Measurements from ENCODE around the gene ADH7.
"Not testable (repeated sequence)": the region's sequence is repeated elsewhere in the genome, so short reads cannot be mapped to it uniquely, and the experiment has no call there.

ADH7 gene

DNA sequence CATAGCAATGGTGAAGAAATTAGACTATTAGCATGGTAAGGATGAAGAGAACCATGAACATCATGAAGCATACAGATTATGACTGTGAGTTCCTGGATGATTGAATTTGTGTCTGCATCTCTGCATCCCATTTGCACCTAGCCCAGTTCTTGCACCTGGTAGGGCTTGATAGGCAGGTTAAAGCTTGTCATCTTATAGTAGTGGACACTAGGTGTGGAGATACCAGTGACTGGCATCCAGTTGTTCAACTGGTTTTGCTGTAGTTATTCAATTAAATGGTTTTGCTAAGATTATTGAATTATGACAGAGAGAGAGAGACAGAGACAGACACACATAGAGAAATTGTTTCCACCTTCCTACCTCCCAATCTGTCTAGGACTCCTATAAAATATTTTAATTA lies 5.0 kb downstream of the ADH7 start:
- no peak overlapping the region for H3K4ac ChIP-seq (ENCODE audit: low read depth in 1 of 2, low read length in 2 of 2)
- H2BK120ac ChIP-seq (ENCODE audit: low read depth, low read length), result no peak overlapping the region
- no peak overlapping the region for H2AK5ac ChIP-seq (ENCODE audit: low read length, severe bottlenecking)
- H3K4me2 ChIP-seq (ENCODE audit: low read length, poor library complexity, severe bottlenecking), result no peak overlapping the region
- H2BK5ac ChIP-seq (ENCODE audit: low read depth, low read length, poor library complexity, severe bottlenecking), result no peak overlapping the region
- H3K18ac ChIP-seq (ENCODE audit: low read depth in 1 of 2, low read length in 2 of 2), result no peak overlapping the region
- H2BK15ac ChIP-seq (ENCODE audit: low read depth, poor library complexity, severe bottlenecking), result no peak overlapping the region
- no peak overlapping the region for H3K4me3 ChIP-seq (ENCODE audit: insufficient read depth in 1 of 2, low read depth in 1 of 2, low read length in 2 of 2)
- no peaks in the 10 kb centered on the region for H3K27me3 ChIP-seq (ENCODE audit: control insufficient read depth in 1 of 2, insufficient read depth in 1 of 2, low read length in 2 of 2)
- no peaks in the 10 kb centered on the region for H3K79me1 ChIP-seq (replicated peaks; ENCODE audit: low read length, poor library complexity, severe bottlenecking)
- H4K91ac ChIP-seq (ENCODE audit: low read length), result no peak overlapping the region
- H3K36me3 ChIP-seq (ENCODE audit: control insufficient read depth in 1 of 2, insufficient read depth in 2 of 2, low read depth in 1 of 2, low read length in 2 of 2), result no peaks in the 10 kb centered on the region
- no peak overlapping the region for H3K9ac ChIP-seq (ENCODE audit: low read length)
- H3K14ac ChIP-seq (ENCODE audit: low read length in 2 of 2), result no peak overlapping the region
- H2AFZ ChIP-seq (ENCODE audit: low read depth, low read length), result no peak overlapping the region
- H2BK12ac ChIP-seq (ENCODE audit: low read length in 2 of 2), result no peak overlapping the region
- DNase-seq, result no peak
- no peaks in the 10 kb centered on the region for H3K4me1 ChIP-seq (ENCODE audit: control insufficient read depth, insufficient read depth, low read depth, low read length)
- no peak overlapping the region for H3K27ac ChIP-seq (ENCODE audit: low read length, poor library complexity, severe bottlenecking)
- H3K23ac ChIP-seq (ENCODE audit: low read length in 2 of 2), result no peak overlapping the region
- no peak overlapping the region for H4K8ac ChIP-seq (ENCODE audit: low read length)
- H3K9me3 ChIP-seq (ENCODE audit: control insufficient read depth, low read length), result no peaks in the 10 kb centered on the region

DNA sequence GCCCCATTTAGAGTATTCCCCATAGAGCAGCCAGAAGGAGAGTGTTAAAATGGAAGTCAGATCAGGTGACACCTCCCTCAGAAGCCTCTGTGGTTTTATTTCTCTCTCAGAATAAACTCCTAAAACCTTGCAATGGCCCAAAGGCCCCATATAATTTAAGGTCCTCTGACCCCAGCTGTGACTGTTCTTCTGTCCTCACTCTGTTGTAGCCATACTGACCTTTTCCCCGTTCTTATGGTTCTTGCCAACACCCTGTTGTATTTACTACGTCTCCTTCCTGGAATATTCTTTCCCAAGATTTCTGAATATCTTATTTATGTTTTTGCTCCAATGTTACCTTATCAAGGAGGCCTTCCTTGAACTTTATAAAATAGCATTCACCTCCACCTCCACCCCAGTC lies 18.0 kb downstream of the ADH7 start:
- H4K8ac ChIP-seq (ENCODE audit: low read length), result no peak overlapping the region
- H3K27me3 ChIP-seq (ENCODE audit: control insufficient read depth in 1 of 2, insufficient read depth in 1 of 2, low read length in 2 of 2), result no peaks in the 10 kb centered on the region
- H2BK120ac ChIP-seq (ENCODE audit: low read depth, low read length), result no peak overlapping the region
- H3K9me3 ChIP-seq (ENCODE audit: control insufficient read depth, low read length), result no peaks in the 10 kb centered on the region
- no peaks in the 10 kb centered on the region for H3K36me3 ChIP-seq (ENCODE audit: control insufficient read depth in 1 of 2, insufficient read depth in 2 of 2, low read depth in 1 of 2, low read length in 2 of 2)
- no peak overlapping the region for H2AK5ac ChIP-seq (ENCODE audit: low read length, severe bottlenecking)
- no peak overlapping the region for H2BK12ac ChIP-seq (ENCODE audit: low read length in 2 of 2)
- H2BK15ac ChIP-seq (ENCODE audit: low read depth, poor library complexity, severe bottlenecking), result no peak overlapping the region
- no peak overlapping the region for H3K4ac ChIP-seq (ENCODE audit: low read depth in 1 of 2, low read length in 2 of 2)
- 81% methylated on average over 2 of the region's 2 CpGs for WGBS
- H3K23ac ChIP-seq (ENCODE audit: low read length in 2 of 2), result no peak overlapping the region
- H3K27ac ChIP-seq (ENCODE audit: low read length, poor library complexity, severe bottlenecking), result no peak overlapping the region
- no peak overlapping the region for H2AFZ ChIP-seq (ENCODE audit: low read depth, low read length)
- no peaks in the 10 kb centered on the region for H3K79me1 ChIP-seq (replicated peaks; ENCODE audit: low read length, poor library complexity, severe bottlenecking)
- H3K18ac ChIP-seq (ENCODE audit: low read depth in 1 of 2, low read length in 2 of 2), result no peak overlapping the region
- H3K4me1 ChIP-seq (ENCODE audit: control insufficient read depth, insufficient read depth, low read depth, low read length), result no peaks in the 10 kb centered on the region
- H4K91ac ChIP-seq (ENCODE audit: low read length), result no peak overlapping the region
- no peak overlapping the region for H3K4me2 ChIP-seq (ENCODE audit: low read length, poor library complexity, severe bottlenecking)
- no peak overlapping the region for H2BK5ac ChIP-seq (ENCODE audit: low read depth, low read length, poor library complexity, severe bottlenecking)
- H3K9ac ChIP-seq (ENCODE audit: low read length), result no peak overlapping the region
- no peak overlapping the region for H3K4me3 ChIP-seq (ENCODE audit: insufficient read depth in 1 of 2, low read depth in 1 of 2, low read length in 2 of 2)
- DNase-seq, result no peak
- no peak overlapping the region for H3K14ac ChIP-seq (ENCODE audit: low read length in 2 of 2)

DNA sequence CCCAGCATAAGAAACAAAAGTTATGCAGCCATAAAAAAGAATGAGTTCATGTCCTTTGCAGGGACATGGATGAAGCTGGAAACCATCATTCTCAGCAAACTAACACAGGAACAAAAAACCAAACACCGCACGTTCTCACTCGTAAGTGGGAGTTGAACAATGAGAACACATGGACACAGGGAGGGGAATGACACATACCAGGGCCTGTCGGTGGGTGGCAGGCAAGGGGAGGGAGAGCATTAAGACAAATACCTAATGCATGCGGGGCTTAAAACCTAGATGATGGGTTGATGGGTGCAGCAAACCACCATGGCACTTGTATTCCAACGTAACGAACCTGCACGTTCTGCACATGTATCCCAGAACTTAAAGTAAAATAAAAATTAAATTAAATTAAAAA lies 19.4 kb downstream of the ADH7 start:
- not testable (repeated sequence) for H4K8ac ChIP-seq (ENCODE audit: low read length); H4K91ac ChIP-seq (ENCODE audit: low read length); H2AK5ac ChIP-seq (ENCODE audit: low read length, severe bottlenecking); DNase-seq; H3K9me3 ChIP-seq (ENCODE audit: control insufficient read depth, low read length); H3K4me2 ChIP-seq (ENCODE audit: low read length, poor library complexity, severe bottlenecking); H3K27me3 ChIP-seq (ENCODE audit: control insufficient read depth in 1 of 2, insufficient read depth in 1 of 2, low read length in 2 of 2); H2BK15ac ChIP-seq (ENCODE audit: low read depth, poor library complexity, severe bottlenecking); H3K79me1 ChIP-seq (replicated peaks; ENCODE audit: low read length, poor library complexity, severe bottlenecking); H2AFZ ChIP-seq (ENCODE audit: low read depth, low read length); H3K9ac ChIP-seq (ENCODE audit: low read length); H2BK5ac ChIP-seq (ENCODE audit: low read depth, low read length, poor library complexity, severe bottlenecking); H3K4me3 ChIP-seq (ENCODE audit: insufficient read depth in 1 of 2, low read depth in 1 of 2, low read length in 2 of 2); H2BK120ac ChIP-seq (ENCODE audit: low read depth, low read length); H3K14ac ChIP-seq (ENCODE audit: low read length in 2 of 2); H3K23ac ChIP-seq (ENCODE audit: low read length in 2 of 2); H3K18ac ChIP-seq (ENCODE audit: low read depth in 1 of 2, low read length in 2 of 2); H3K27ac ChIP-seq (ENCODE audit: low read length, poor library complexity, severe bottlenecking); H3K4ac ChIP-seq (ENCODE audit: low read depth in 1 of 2, low read length in 2 of 2); H3K36me3 ChIP-seq (ENCODE audit: control insufficient read depth in 1 of 2, insufficient read depth in 2 of 2, low read depth in 1 of 2, low read length in 2 of 2); H3K4me1 ChIP-seq (ENCODE audit: control insufficient read depth, insufficient read depth, low read depth, low read length); H2BK12ac ChIP-seq (ENCODE audit: low read length in 2 of 2)
- WGBS, result 91% methylated on average over 8 of the region's 8 CpGs

DNA sequence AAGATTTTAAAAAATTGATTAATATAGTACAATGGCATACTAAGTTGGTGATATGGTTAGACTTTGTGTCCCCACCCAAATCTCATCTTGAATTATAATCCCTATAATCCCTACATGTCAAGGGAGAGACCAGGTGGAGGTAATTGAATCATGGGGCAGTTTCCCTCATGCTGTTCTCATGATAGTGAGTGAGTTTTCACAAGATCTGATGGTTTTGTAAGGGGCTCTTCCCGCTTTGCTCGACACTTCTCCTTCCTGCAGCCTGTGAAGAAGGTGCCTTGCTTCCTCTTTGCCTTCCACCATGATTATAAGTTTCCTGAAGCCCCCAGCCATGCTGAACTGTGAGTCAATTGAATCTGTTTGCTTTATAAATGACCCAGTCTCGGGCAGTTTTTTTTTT lies 20.2 kb downstream of the ADH7 start:
- H3K9ac ChIP-seq (ENCODE audit: low read length); H2AFZ ChIP-seq (ENCODE audit: low read depth, low read length); H2BK15ac ChIP-seq (ENCODE audit: low read depth, poor library complexity, severe bottlenecking); H3K27me3 ChIP-seq (ENCODE audit: control insufficient read depth in 1 of 2, insufficient read depth in 1 of 2, low read length in 2 of 2); H3K14ac ChIP-seq (ENCODE audit: low read length in 2 of 2); H3K36me3 ChIP-seq (ENCODE audit: control insufficient read depth in 1 of 2, insufficient read depth in 2 of 2, low read depth in 1 of 2, low read length in 2 of 2); H3K4ac ChIP-seq (ENCODE audit: low read depth in 1 of 2, low read length in 2 of 2); H3K4me3 ChIP-seq (ENCODE audit: insufficient read depth in 1 of 2, low read depth in 1 of 2, low read length in 2 of 2); H4K8ac ChIP-seq (ENCODE audit: low read length); H3K9me3 ChIP-seq (ENCODE audit: control insufficient read depth, low read length); H3K23ac ChIP-seq (ENCODE audit: low read length in 2 of 2); H2BK120ac ChIP-seq (ENCODE audit: low read depth, low read length); H3K27ac ChIP-seq (ENCODE audit: low read length, poor library complexity, severe bottlenecking); H2BK5ac ChIP-seq (ENCODE audit: low read depth, low read length, poor library complexity, severe bottlenecking); DNase-seq; H2BK12ac ChIP-seq (ENCODE audit: low read length in 2 of 2); H3K4me2 ChIP-seq (ENCODE audit: low read length, poor library complexity, severe bottlenecking); H3K18ac ChIP-seq (ENCODE audit: low read depth in 1 of 2, low read length in 2 of 2); H3K79me1 ChIP-seq (replicated peaks; ENCODE audit: low read length, poor library complexity, severe bottlenecking); H4K91ac ChIP-seq (ENCODE audit: low read length); H3K4me1 ChIP-seq (ENCODE audit: control insufficient read depth, insufficient read depth, low read depth, low read length); H2AK5ac ChIP-seq (ENCODE audit: low read length, severe bottlenecking): not testable (repeated sequence)
- 92% methylated on average over 3 of the region's 3 CpGs for WGBS
